AG04449 (cell line): ENCODE measurements around the gene DPPA2.

Source experiments
- CTCF ChIA-PET: fragments of 350-600 bp; formaldehyde crosslinking; extraction: SDS; loops from one replicate; lab custom pipeline; 2021; ENCODE audit warnings: antibody characterized with exemption; lab: Yijun Ruan, JAX
- POLR2A ChIA-PET: fragments of 400-600, 350-600 bp; formaldehyde crosslinking; extraction: SDS; loops from one replicate; lab custom pipeline; 2020; ENCODE audit warnings: antibody characterized with exemption, inconsistent platforms; lab: Yijun Ruan, JAX
- DNase-seq: peaks from one replicate; pipeline ENCODE4 v3.0.0-alpha.2; 2010; ENCODE audit warnings: low read depth, low spot score
- H3K4me3 ChIP-seq: 2 replicates; pipeline ENCODE4 v1.5.1; 2011; ENCODE audit warnings: low read depth, mild to moderate bottlenecking, control low read depth, low read length
- CTCF ChIP-seq: IDR thresholded peaks from one replicate; pipeline ENCODE4 v1.5.1; 2011; ENCODE audit warnings: mild to moderate bottlenecking, moderate library complexity, low read length, control low read depth, inconsistent platforms; ENCODE audit not compliant: insufficient read depth; ENCODE audit errors: missing control alignments

DPPA2 gene

GRCh38 chr3:109355625-109356441 is 39.5 kb upstream of the DPPA2 start:
- DNase-seq, result no peak
- H3K4me3 ChIP-seq, result no peak overlapping the region
- ChIA-PET CTCF (no interaction called here), POLR2A (no interaction called here)
- no peak for TF ChIP-seq CTCF

DNA sequence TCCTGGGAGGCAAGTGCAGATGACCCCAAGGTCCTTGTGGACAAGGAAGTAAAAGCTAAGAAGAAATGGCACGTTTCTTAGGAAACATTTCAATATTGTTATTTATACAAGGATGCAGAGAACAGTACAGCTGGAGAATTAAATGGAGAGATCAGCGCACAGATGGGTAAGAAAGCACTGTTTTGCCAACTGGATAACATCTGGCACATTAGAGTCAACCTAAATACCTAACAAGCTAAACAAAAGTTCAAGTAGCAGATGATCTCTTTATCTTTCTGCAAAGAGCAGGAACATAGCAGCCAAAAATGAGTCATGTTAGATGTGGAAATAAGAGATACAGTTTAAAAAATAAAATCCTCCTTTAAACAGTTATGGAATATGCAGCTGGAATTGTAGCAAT is 36.7 kb upstream of the DPPA2 start:
- CTCF ChIA-PET, result no interaction called here
- no peak for DNase-seq
- H3K4me3 ChIP-seq, result no peak overlapping the region
- POLR2A ChIA-PET, result no interaction called here
- TF ChIP-seq CTCF, result no peak

DNA sequence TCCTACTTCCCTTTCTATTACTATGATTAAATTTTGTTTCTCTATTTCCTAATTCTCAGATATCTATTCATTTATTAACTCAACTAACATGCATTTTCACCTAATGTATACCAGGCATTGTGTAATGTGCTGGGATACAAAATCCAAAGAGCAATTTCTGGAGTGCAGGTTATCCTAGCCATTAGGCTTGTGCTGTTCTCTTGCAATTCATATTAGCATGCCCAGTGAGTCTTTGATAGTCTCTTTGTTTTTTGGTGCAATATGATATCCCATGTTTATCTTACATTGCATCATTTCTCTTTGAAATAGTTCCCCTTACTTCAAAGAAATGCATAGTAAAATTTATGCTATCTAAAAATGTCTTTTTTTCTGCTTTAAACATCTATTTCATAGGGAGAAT is 34.9 kb upstream of the DPPA2 start:
- ChIA-PET CTCF (no interaction called here), POLR2A (no interaction called here)
- no peak overlapping the region for H3K4me3 ChIP-seq
- DNase-seq, result no peak
- no peak for TF ChIP-seq CTCF

- no peak for DNase-seq
- ChIA-PET POLR2A (no interaction called here), CTCF (no interaction called here)
- no peak overlapping the region for H3K4me3 ChIP-seq
- TF ChIP-seq CTCF, result no peak
Observed at GRCh38 chr3:109346770-109347295, 30.5 kb upstream of the DPPA2 start.

GRCh38 chr3:109346099-109346498 is 29.8 kb upstream of the DPPA2 start:
- TF ChIP-seq CTCF, result no peak
- ChIA-PET CTCF (no interaction called here), POLR2A (no interaction called here)
- DNase-seq, result no peak
- H3K4me3 ChIP-seq, result no peak overlapping the region

- ChIA-PET POLR2A (no interaction called here), CTCF (no interaction called here)
- H3K4me3 ChIP-seq, result no peak overlapping the region
- no peak for TF ChIP-seq CTCF
- no peak for DNase-seq
Observed at GRCh38 chr3:109339714-109340648, 23.7 kb upstream of the DPPA2 start.
